Stomach smooth muscle (tissue), 2 donors: Measurements from ENCODE around the gene SLC25A25.
A peak's percentile ranks its signal among the peaks of the same experiment; 100 is the strongest.
"Not testable (repeated sequence)": the region's sequence is repeated elsewhere in the genome, so short reads cannot be mapped to it uniquely, and the experiment has no call there.

Experiments used
- H3K27ac ChIP-seq: one replicate; pipeline ENCODE4 v1.7.0; 2013; ENCODE audit warnings: mild to moderate bottlenecking, low read length, inconsistent platforms
- H3K27me3 ChIP-seq, 2 donors: one replicate each; pipeline ENCODE4 v1.7.0; 2013; ENCODE audit warnings: low read length in 2 of 2; ENCODE audit not compliant: insufficient read depth in 2 of 2, control insufficient read depth in 1 of 2
- H3K36me3 ChIP-seq, 2 donors: one replicate each; pipeline ENCODE4 v1.7.0; 2013; ENCODE audit warnings: low read length in 2 of 2; ENCODE audit not compliant: control insufficient read depth in 2 of 2, insufficient read depth in 2 of 2
- H3K4me1 ChIP-seq: one replicate; pipeline ENCODE4 v1.7.0; 2013; ENCODE audit warnings: low read length; ENCODE audit not compliant: control insufficient read depth, insufficient read depth
- H3K4me3 ChIP-seq, 2 donors: one replicate each; pipeline ENCODE4 v1.7.0; 2013; ENCODE audit warnings: low read length in 2 of 2
- H3K9ac ChIP-seq, 2 donors: one replicate each; pipeline ENCODE4 v1.7.0; 2013; ENCODE audit warnings: low read length in 2 of 2, mild to moderate bottlenecking in 1 of 2
- H3K9me3 ChIP-seq, 2 donors: one replicate each; pipeline ENCODE4 v1.7.0; 2013; ENCODE audit warnings: low read length in 2 of 2; ENCODE audit not compliant: control insufficient read depth in 2 of 2
- donor health status: healthy.
- donor health status: Pancreatic carcinoma.

The SLC25A25 gene

DNA sequence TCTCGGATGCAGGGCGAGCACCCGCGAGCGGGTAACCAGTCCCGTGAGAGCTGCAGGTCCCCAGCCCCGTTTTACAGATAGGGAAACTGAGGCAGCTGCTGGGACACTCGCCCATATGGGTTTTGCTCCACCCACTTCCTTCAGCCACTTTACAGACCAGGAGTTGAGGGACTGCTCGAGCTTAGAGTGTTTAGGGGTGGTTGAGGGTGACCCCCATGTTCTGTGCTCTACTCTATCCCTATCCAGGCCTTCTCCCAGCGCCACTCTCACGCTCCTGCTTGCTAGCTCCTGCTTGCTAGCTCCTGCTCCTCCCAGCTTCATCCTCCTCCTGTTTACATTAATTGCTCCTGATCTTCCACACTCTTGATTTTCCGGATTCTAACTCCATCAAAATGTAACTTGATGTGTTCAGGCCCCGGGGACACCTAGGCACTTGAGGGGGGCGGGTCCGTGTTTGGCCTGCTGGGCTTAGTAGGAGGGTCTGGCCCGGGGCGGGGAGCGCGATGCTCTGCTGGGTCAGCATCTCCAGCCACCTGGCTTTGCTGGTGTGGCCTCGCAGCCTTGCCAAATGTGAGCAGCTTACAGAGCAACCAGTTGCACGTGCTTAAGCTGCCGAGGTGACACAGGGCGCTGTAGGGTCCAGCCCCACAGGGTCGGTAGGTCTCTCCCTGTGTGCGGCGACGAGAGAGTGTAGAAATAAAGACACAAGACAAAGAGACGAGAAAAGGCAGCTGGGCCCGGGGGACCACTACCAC lies 61.0 kb downstream of the SLC25A25 start:
- Histone ChIP-seq H3K9ac (peak overlapping the region; percentile 75), H3K27me3 (no peaks in the 10 kb centered on the region), H3K27ac (peak overlapping the region; percentile 93), H3K4me3 (peak overlapping the region; percentile 81 to 94), H3K36me3 (peaks cover 0 to 3% of the 10 kb centered on the region in 2 donors), H3K4me1 (peaks cover 34% of the 10 kb centered on the region), H3K9me3 (no peaks in the 10 kb centered on the region)

DNA sequence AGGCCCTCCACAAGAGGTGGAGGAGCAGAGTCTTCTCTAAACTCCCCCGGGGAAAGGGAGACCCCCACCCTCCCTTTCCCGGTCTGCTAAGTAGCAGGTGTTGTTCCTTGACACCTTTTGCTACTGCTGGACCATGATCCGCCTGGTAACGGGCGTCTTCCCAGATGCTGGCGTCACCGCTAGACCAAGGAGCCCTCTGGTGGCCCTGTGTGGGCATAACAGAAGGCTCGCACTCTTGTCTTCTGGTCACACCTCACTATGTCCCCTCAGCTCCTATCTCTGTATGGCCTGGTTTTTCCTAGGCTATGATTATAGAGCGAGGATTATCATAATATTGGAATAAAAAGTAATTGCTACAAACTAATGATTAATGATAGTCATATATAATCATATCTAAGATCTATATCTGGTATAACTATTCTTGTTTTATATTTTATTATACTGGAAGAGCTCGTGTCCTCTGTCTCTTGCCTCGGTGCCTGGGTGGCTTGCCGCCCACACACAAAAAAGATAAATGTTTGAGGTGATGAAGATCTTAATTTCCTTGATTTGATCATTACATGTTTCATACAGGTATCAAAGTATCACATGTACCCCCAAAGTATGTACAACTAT lies 62.1 kb downstream of the SLC25A25 start:
- H3K9ac ChIP-seq, H3K27ac ChIP-seq, H3K9me3 ChIP-seq, H3K4me3 ChIP-seq, H3K27me3 ChIP-seq, H3K36me3 ChIP-seq: not testable (repeated sequence)
- peaks cover 31% of the 10 kb centered on the region for H3K4me1 ChIP-seq

DNA sequence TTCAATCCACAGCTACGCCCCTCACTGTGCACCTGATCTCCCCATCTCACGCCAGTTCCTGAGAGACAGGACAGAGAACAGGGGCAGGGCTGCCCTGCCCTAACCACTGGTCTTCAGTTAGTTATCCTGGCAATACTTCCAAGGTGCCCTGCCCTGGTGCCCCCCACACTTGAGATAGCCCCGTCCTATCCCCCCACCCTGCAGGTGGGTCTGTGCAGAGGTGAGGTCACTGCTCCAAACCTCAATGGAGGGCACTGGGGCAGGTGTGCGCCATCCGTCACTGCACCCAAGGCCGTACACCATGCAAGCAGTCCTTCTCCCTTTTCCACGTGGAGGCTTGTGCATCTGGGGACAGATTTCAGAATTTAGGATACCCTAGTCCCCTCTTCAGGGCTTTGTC lies 62.6 kb downstream of the SLC25A25 start:
- H3K4me1 ChIP-seq, result peaks cover 25% of the 10 kb centered on the region
- not testable (repeated sequence) for H3K9me3 ChIP-seq, H3K4me3 ChIP-seq, H3K27ac ChIP-seq, H3K27me3 ChIP-seq, H3K36me3 ChIP-seq, H3K9ac ChIP-seq

DNA sequence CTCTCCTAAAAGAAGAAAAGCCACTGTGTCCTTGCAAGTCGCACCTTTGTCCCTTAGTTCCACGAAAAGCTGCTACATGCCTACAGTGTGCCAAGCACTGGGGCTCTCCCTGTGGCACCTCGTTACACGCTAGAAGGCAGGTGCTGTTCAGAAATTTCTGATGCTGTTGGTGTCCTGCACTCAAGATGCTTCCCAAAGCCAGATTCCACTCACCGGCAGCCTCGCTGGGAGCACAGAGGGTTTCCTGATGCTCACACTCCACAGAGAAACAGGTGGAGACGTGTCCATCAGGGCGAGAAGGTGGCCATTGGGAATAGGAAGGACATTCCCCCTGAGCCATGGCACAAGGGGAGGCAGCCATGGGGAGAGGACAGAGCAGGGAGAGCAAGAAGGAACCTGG lies 63.3 kb downstream of the SLC25A25 start:
- not testable (repeated sequence) for H3K9me3 ChIP-seq, H3K36me3 ChIP-seq, H3K27ac ChIP-seq, H3K9ac ChIP-seq, H3K4me3 ChIP-seq, H3K27me3 ChIP-seq
- H3K4me1 ChIP-seq, result peaks cover 18% of the 10 kb centered on the region

DNA sequence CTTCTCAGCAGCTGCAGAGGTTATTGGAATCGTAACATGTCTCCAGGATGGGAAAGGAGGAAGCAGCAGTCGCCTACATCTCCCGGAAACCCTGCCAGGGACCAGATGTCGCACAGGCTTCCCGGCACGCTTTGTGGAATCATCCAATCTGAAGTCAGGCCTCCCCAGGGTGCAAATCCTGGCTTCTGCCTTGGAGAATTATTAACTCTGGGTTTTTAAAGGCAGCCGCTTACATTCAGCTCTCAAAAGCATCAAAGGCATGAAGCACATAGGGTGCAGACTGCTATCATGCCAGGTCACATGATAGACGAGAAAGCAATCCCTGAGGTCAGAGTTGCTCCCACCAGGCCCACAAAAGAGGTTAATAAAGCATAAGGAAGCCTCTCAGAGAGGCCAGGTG lies 64.1 kb downstream of the SLC25A25 start:
- H3K36me3 ChIP-seq, H3K27ac ChIP-seq, H3K9ac ChIP-seq, H3K9me3 ChIP-seq, H3K4me3 ChIP-seq, H3K27me3 ChIP-seq: not testable (repeated sequence)
- peaks cover 11% of the 10 kb centered on the region for H3K4me1 ChIP-seq

DNA sequence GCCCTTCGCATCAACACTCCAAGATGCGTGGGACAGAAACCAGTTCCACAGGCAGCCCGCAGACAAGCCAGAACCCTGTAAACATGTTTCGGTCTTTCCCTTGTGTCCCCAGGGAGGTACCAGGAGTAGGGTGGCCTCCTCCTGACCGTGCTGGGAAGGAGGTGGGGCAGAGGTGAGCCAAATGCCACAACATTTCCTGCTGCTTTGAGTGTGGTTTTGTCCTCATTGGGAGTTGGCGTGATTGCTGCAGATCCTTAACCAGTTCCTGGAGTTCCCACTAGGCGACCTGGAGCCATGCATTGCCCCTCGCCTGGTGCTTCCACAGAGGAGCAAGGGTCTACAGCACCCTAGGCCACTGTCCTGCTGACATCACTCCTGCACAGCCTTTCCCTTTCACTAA lies 67.5 kb downstream of the SLC25A25 start:
- not testable (repeated sequence) for H3K4me1 ChIP-seq, H3K4me3 ChIP-seq, H3K27me3 ChIP-seq, H3K36me3 ChIP-seq, H3K27ac ChIP-seq, H3K9me3 ChIP-seq, H3K9ac ChIP-seq

DNA sequence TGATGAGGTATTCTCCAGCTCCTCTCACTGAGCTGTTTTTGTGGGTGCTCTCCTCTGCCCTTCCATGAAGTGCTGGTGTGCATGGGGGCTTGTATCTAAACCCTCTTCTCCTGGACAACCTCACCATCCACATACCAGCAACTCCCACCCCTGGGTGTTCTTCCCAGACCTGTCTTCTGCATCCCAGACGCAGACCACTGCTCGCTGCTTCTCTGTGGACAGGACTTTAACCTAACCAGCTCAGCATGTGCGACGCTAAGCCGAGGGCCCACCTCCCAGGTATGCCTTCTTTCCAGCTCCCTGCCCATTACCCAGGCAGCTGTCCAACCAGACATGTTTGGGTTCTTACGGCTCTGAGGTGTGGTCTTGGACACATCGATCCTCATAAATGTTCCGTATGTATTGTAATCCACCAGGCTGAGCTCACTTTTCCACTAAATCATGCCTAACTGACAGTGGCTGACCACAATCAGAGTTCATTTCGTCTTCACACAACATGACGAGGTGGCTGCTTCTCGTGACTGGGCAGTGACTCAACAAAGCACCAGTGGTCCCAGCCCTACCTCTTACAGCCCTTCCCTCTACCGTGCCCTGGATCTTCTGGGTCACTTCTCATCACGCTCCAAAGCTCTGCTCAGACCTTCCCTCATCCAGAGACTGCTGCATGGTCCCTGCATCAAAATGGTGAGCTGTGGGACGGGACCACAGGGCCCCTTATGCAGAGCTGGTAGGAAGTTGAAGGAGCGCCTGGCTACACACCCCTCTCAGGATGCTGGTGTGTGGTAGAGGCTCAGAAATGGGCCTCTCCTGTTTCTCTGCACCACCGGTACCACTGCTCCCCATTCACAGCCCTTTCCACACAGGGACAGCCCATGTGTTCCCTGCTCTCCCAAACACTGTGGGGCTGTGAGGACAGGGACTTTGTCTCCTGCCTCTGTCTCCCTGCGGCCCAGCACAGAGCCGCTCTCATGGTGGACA lies 69.1 kb downstream of the SLC25A25 start:
- H3K36me3 ChIP-seq, result no peaks in the 10 kb centered on the region
- H3K4me1 ChIP-seq, result no peaks in the 10 kb centered on the region
- H3K27me3 ChIP-seq, result no peaks in the 10 kb centered on the region
- H3K4me3 ChIP-seq, result no peak overlapping the region
- no peaks in the 10 kb centered on the region for H3K9me3 ChIP-seq
- no peak overlapping the region for H3K27ac ChIP-seq
- H3K9ac ChIP-seq, result no peak overlapping the region

DNA sequence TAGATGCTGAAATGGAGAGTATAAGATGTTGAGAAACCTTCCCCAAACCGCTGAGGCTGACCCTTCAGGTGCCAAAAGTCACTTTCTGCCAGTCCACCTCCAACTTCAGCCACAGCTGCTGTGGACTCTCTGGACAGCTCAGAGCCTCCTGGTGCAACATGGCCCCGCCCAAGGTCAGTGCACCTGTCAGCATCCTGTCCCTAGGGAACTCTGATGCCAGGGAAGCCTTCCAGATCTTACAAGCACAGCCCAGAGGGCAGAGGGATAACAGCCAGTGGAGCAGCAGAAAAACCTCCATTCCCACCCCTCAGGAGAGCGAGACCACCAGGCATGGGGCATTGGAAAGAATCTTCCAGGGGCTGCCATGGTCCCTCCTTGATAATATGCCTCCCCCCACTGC lies 70.0 kb downstream of the SLC25A25 start:
- Histone ChIP-seq H3K36me3 (no peaks in the 10 kb centered on the region), H3K27me3 (no peaks in the 10 kb centered on the region), H3K4me1 (no peaks in the 10 kb centered on the region), H3K9ac (no peak overlapping the region), H3K9me3 (no peaks in the 10 kb centered on the region), H3K27ac (no peak overlapping the region), H3K4me3 (no peak overlapping the region)

DNA sequence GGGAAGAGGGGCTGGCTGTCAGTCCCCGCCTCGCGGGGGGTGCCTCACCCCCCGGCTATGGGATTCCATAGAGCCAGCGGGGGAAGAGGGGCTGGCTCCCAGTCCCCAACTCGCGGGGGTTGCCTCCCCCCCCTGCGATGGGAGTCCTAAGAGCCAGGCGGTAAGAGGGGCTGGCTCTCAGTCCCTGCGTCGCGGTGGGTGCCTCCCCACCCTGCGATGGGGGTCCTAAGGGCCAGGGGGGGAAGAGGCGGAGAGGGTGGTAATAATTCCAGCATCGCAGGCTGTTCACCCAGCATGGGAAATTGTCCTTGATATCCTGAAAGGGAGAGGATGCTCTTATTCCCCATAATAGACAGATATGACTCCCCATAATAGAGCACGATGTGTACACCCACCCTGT lies 71.6 kb downstream of the SLC25A25 start:
- no peaks in the 10 kb centered on the region for H3K27me3 ChIP-seq
- H3K27ac ChIP-seq, result no peak overlapping the region
- no peak overlapping the region for H3K9ac ChIP-seq
- H3K9me3 ChIP-seq, result no peaks in the 10 kb centered on the region
- no peaks in the 10 kb centered on the region for H3K36me3 ChIP-seq
- H3K4me3 ChIP-seq, result no peak overlapping the region
- no peaks in the 10 kb centered on the region for H3K4me1 ChIP-seq

DNA sequence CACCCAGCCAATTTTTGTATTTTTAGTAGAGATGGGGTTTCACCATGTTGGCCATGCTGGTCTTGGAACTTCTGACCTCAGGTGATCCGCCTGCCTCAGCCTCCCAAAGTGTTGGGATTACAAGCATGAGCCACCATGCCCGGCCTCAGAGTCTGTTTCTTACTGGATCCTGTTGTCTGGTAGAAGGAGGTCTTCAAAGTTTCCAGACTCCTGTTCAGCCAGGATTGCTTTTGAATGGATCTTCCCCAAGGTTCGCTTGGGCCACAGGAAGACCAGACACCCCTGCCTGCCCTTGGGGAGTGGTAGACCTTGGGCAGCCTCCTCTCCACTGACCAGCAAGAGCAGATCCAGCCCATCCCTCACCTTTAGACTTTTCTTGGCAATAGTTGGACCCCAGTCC lies 73.6 kb downstream of the SLC25A25 start:
- Histone ChIP-seq H3K27me3 (no peaks in the 10 kb centered on the region), H3K4me3 (no peak overlapping the region), H3K36me3 (no peaks in the 10 kb centered on the region), H3K4me1 (no peaks in the 10 kb centered on the region), H3K9ac (no peak overlapping the region), H3K9me3 (no peaks in the 10 kb centered on the region), H3K27ac (no peak overlapping the region)
